B cell (primary cell): Measurements from ENCODE around the gene DVL1.

ENCODE experiments used
- EZH2 ChIP-seq: IDR thresholded peaks from 2 replicates; pipeline ENCODE4 v1.6.1; 2012; ENCODE audit warnings: borderline replicate concordance, low read depth, mild to moderate bottlenecking, moderate library complexity, low read length; ENCODE audit not compliant: insufficient read depth, poor library complexity, severe bottlenecking
- TF ChIP-seq, protein P1 (sequence below): fragments of 200-600 bp; IDR thresholded peaks from one replicate; pipeline ENCODE4 v1.8.0; 2022; ENCODE audit warnings: antibody characterized with exemption, mild to moderate bottlenecking

- TF ChIP-seq, protein P1, sequence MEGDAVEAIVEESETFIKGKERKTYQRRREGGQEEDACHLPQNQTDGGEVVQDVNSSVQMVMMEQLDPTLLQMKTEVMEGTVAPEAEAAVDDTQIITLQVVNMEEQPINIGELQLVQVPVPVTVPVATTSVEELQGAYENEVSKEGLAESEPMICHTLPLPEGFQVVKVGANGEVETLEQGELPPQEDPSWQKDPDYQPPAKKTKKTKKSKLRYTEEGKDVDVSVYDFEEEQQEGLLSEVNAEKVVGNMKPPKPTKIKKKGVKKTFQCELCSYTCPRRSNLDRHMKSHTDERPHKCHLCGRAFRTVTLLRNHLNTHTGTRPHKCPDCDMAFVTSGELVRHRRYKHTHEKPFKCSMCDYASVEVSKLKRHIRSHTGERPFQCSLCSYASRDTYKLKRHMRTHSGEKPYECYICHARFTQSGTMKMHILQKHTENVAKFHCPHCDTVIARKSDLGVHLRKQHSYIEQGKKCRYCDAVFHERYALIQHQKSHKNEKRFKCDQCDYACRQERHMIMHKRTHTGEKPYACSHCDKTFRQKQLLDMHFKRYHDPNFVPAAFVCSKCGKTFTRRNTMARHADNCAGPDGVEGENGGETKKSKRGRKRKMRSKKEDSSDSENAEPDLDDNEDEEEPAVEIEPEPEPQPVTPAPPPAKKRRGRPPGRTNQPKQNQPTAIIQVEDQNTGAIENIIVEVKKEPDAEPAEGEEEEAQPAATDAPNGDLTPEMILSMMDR: no peak
- TF ChIP-seq EZH2: no peak
Measured at GRCh38 chr1:1287288-1288110, 61.7 kb downstream of the DVL1 start.
